B cell (primary cell): ENCODE measurements around the gene HCFC1. TPM values are rescaled to one million over a fixed set of nuclear protein-coding genes. Genes with fewer than 3 reads are reported as not detected.
A peak's percentile ranks its signal among the peaks of the same experiment; 100 is the strongest.

Experiments used
- ATAC-seq: fragments of 200-7000 bp; cut with Tn5 transposase; one replicate; pipeline ENCODE4 v1.10.0; 2021; ENCODE audit warnings: low read depth, mild to moderate bottlenecking, moderate number of reproducible peaks, moderate library complexity
- CTCF ChIA-PET: fragments of 350-600 bp; sonication (Branson Sonifier 250); formaldehyde crosslinking; loops from one replicate; lab custom pipeline; 2021; ENCODE audit warnings: antibody characterized with exemption, inconsistent platforms; lab: Charles Lee
- POLR2A ChIA-PET: fragments of 350-600 bp; sonication (Branson Sonifier 250); formaldehyde crosslinking; loops from one replicate; lab custom pipeline; 2021; ENCODE audit warnings: antibody characterized with exemption; lab: Charles Lee
- DNase-seq: peaks from one replicate; pipeline ENCODE4 v3.0.0; 2013
- H2AFZ ChIP-seq: 2 replicates; pipeline ENCODE4 v1.6.1; 2012; ENCODE audit warnings: mild to moderate bottlenecking, low read depth, low read length; ENCODE audit not compliant: insufficient read depth, poor library complexity, severe bottlenecking
- H3K27ac ChIP-seq, 2 donors: 1 replicate in 1 of 2; 2 replicates in 1 of 2; pipeline ENCODE4 v1.5.1; 2012 to 2013; ENCODE audit warnings: low read length in 2 of 2, mild to moderate bottlenecking in 2 of 2, moderate library complexity in 1 of 2
- H3K27me3 ChIP-seq, 4 experiments: fragments of 200-600 bp in 1 of 4; sonication (generic) in 1 of 4; replicated peaks in 1 of 4; 1 replicate in 2 of 4; 2 replicates in 2 of 4; pipeline versions ENCODE4 v1.6.1 to v1.7.0; 2013 to 2016; ENCODE audit warnings: low read length in 3 of 4, mild to moderate bottlenecking in 2 of 4, mixed read lengths in 1 of 4, moderate library complexity in 1 of 4; ENCODE audit not compliant: insufficient read depth in 4 of 4, control insufficient read depth in 3 of 4; ENCODE audit errors: control extremely low read depth in 1 of 4
- H3K36me3 ChIP-seq, 2 experiments: replicated peaks in 1 of 2; 1 replicate in 1 of 2; 2 replicates in 1 of 2; pipeline versions ENCODE4 v1.6.1 to v1.7.1; 2013; ENCODE audit warnings: low read length in 1 of 2; ENCODE audit not compliant: insufficient read depth in 2 of 2, control insufficient read depth in 1 of 2; ENCODE audit errors: control extremely low read depth in 1 of 2, extremely low read depth in 1 of 2
- H3K4me1 ChIP-seq, 2 donors: fragments of 200-600 bp in 1 of 2; sonication (generic) in 1 of 2; 1 replicate in 1 of 2; 2 replicates in 1 of 2; pipeline versions ENCODE4 v1.5.1 to v1.6.1; 2013 to 2017; ENCODE audit warnings: low read length in 2 of 2; ENCODE audit not compliant: control insufficient read depth in 2 of 2, insufficient read depth in 2 of 2
- H3K4me2 ChIP-seq: replicated peaks from 2 replicates; pipeline ENCODE3; 2012; ENCODE audit warnings: mild to moderate bottlenecking, low read depth, low read length; ENCODE audit not compliant: poor library complexity, severe bottlenecking
- H3K4me3 ChIP-seq, 5 experiments: fragments of 200-600 bp in 1 of 5; sonication (generic) in 1 of 5; 1 replicate in 3 of 5; 2 replicates in 2 of 5; pipeline versions ENCODE4 v1.5.1 to v1.7.0; 2011 to 2016; ENCODE audit warnings: low read length in 4 of 5, mild to moderate bottlenecking in 4 of 5, low read depth in 2 of 5, control low read depth in 1 of 5, moderate library complexity in 1 of 5; ENCODE audit not compliant: insufficient read depth in 1 of 5; ENCODE audit errors: control extremely low read depth in 1 of 5, extremely low read depth in 1 of 5
- H3K79me2 ChIP-seq: fragments of 200-600 bp; sonication (generic); one replicate; pipeline ENCODE4 v1.6.0; 2016; ENCODE audit warnings: low read length; ENCODE audit not compliant: control insufficient read depth, insufficient read depth
- H3K9ac ChIP-seq: fragments of 200-600 bp; sonication (generic); 2 replicates; pipeline ENCODE4 v1.6.1; 2017; ENCODE audit warnings: mild to moderate bottlenecking, low read length, moderate library complexity
- H3K9me3 ChIP-seq, 3 donors: one replicate each; pipeline versions ENCODE4 v1.6.1 to v1.7.1; 2013; ENCODE audit warnings: low read length in 2 of 3; ENCODE audit not compliant: control insufficient read depth in 2 of 3, insufficient read depth in 1 of 3; ENCODE audit errors: control extremely low read depth in 1 of 3
- H4K20me1 ChIP-seq: 2 replicates; pipeline ENCODE4 v1.6.0; 2012; ENCODE audit warnings: mild to moderate bottlenecking, low read length; ENCODE audit not compliant: insufficient read depth, control insufficient read depth, poor library complexity, severe bottlenecking
- H3K27ac Mint-ChIP-seq: one replicate; pipeline ENCODE4 v1.8.0; 2021; ENCODE audit warnings: mixed read lengths
- H3K27me3 Mint-ChIP-seq: one replicate; pipeline ENCODE4 v1.8.0; 2021; ENCODE audit warnings: mixed read lengths
- H3K4me1 Mint-ChIP-seq: one replicate; pipeline ENCODE4 v1.8.0; 2021; ENCODE audit warnings: mixed read lengths
- H3K4me3 Mint-ChIP-seq: one replicate; pipeline ENCODE4 v1.8.0; 2021; ENCODE audit warnings: mixed read lengths
- H3K9me3 Mint-ChIP-seq: one replicate; pipeline ENCODE4 v1.8.0; 2022; ENCODE audit warnings: mixed read lengths; ENCODE audit not compliant: insufficient read depth
- CTCF ChIP-seq: fragments of 200-600 bp; IDR thresholded peaks from one replicate; pipeline ENCODE4 v1.8.0; 2022; ENCODE audit warnings: antibody characterized with exemption, mild to moderate bottlenecking
- EZH2 ChIP-seq: IDR thresholded peaks from 2 replicates; pipeline ENCODE4 v1.6.1; 2012; ENCODE audit warnings: borderline replicate concordance, low read depth, mild to moderate bottlenecking, moderate library complexity, low read length; ENCODE audit not compliant: insufficient read depth, poor library complexity, severe bottlenecking
- WGBS: methylation state at CpG from one replicate; pipeline ENCODE4 v1.1.5; 2013; ENCODE audit warnings: missing lambda C conversion rate; ENCODE audit not compliant: insufficient coverage; 5-methylcytosine and 5-hydroxymethylcytosine counted together
- intact Hi-C: fragments of 100-400 bp; cut with micrococcal nuclease; formaldehyde crosslinking; loops from one replicate; pipeline ENCODE4 v1.10.0; 2022
- polyA plus RNA-seq: library from polyadenylated mRNA; depleted of rRNA; stranded (reverse); fragments of >200 nt; gene quantifications from 2 replicates; pipeline ENCODE4 v1.2.3, GENCODE V29; 2012
- total RNA-seq, 2 donors: library from RNA; stranded (reverse); fragments of 120-200 nt in 1 of 2; gene quantifications; 1 replicate in 1 of 2; 2 replicates in 1 of 2; pipeline versions ENCODE4 v1.2.3 to v1.2.4, GENCODE V29; 2013 to 2022

The HCFC1 gene
- total and polyA plus RNA-seq, 2 donors (not counting 1 experiment from before 2014, with no cell fraction given), result 32.1 to 57.7 TPM

DNA sequence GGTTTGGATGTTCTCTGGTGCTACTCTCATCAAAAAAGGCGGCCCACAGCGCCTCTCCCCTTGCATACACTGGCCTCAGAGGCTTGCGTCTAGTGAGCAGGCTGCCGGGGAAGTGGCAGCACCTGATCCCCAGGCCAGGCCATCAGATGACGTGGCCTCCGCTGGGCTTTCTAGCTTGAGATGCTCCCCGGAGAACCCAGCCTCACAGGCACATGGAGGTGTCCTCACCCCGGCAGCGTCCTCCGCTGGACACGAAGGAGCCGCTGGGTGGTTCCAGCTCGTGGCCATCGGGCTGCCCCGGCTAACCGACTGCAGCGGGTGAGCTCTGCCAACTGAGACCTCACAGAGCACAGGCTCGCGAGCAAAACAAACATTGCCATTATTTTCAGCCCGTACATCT lies 35.3 kb upstream of the HCFC1 start:
- H3K27ac ChIP-seq, result peak overlapping the region; percentile 73 to 82
- H3K36me3 ChIP-seq, result peaks cover 0 to 7% of the 10 kb centered on the region in 2 experiments
- ChIA-PET POLR2A (interaction anchor here (0.6 to 1.7 kb wide), 4 partner anchors 12 to 79 kb away, joined by 3 to 7 read pairs (median 6); partner anchors contain the start of gene HCFC1), CTCF (interaction anchor here (1.3 kb wide), 1 partner anchor 38 kb away, joined by 5 read pairs; no protein-coding TSS in a partner anchor)
- peak overlapping the region; percentile 98 for H3K27ac Mint-ChIP-seq
- no peaks in the 10 kb centered on the region for H4K20me1 ChIP-seq
- peaks cover 49% of the 10 kb centered on the region for H3K4me1 Mint-ChIP-seq
- H3K9me3 Mint-ChIP-seq, result no peaks in the 10 kb centered on the region
- no peak for ATAC-seq
- H3K9ac ChIP-seq, result no peak overlapping the region
- H3K4me2 ChIP-seq, result peak overlapping the region; percentile 42
- DNase-seq, result no peak
- TF ChIP-seq CTCF (no peak), EZH2 (no peak)
- no peaks in the 10 kb centered on the region for H3K79me2 ChIP-seq
- no peaks in the 10 kb centered on the region for H3K27me3 ChIP-seq
- H3K4me3 ChIP-seq, result no peak overlapping the region
- WGBS, result 81% methylated on average over 11 of the region's 20 CpGs
- intact Hi-C loops, result loop anchor here (2.0 to 5.0 kb wide), 2 partner anchors 22 to 35 kb away; partner anchors contain the start of genes HCFC1 and TMEM187
- no peak overlapping the region for H2AFZ ChIP-seq
- peaks cover 39 to 59% of the 10 kb centered on the region in 2 donors for H3K4me1 ChIP-seq
- peak overlapping the region; percentile 86 for H3K4me3 Mint-ChIP-seq
- H3K27me3 Mint-ChIP-seq, result no peaks in the 10 kb centered on the region
- H3K9me3 ChIP-seq, result no peaks in the 10 kb centered on the region

- DNase-seq, result no peak
- POLR2A ChIA-PET, result interaction anchor here (0.7 to 0.9 kb wide), 2 partner anchors 21 to 33 kb away, joined by 3 to 4 read pairs; partner anchors contain the start of gene HCFC1
- Histone ChIP-seq H3K27me3 (no peaks in the 10 kb centered on the region), H3K4me2 (peak overlapping the region; percentile 23), H3K27ac (peak overlapping the region in 1 of 2 donors; percentile 38), H3K36me3 (no peaks in the 10 kb centered on the region), H3K4me1 (peaks cover 43 to 64% of the 10 kb centered on the region in 2 donors), H3K9ac (no peak overlapping the region), H2AFZ (no peak overlapping the region), H3K4me3 (no peak overlapping the region), H4K20me1 (no peaks in the 10 kb centered on the region), H3K9me3 (no peaks in the 10 kb centered on the region), H3K79me2 (no peaks in the 10 kb centered on the region)
- H3K4me3 Mint-ChIP-seq, result peak overlapping the region; percentile 51
- peak overlapping the region; percentile 83 for H3K27ac Mint-ChIP-seq
- intact Hi-C loops, result no loop called here
- no peaks in the 10 kb centered on the region for H3K27me3 Mint-ChIP-seq
- CTCF ChIA-PET, result interaction anchor here (0.8 to 1.6 kb wide), 2 partner anchors 10 to 57 kb away, joined by 4 to 6 read pairs; no protein-coding TSS in a partner anchor
- ATAC-seq, result no peak
- no peak for TF ChIP-seq CTCF
- no peak for TF ChIP-seq EZH2
- H3K9me3 Mint-ChIP-seq, result no peaks in the 10 kb centered on the region
- 65% methylated on average over 8 of the region's 11 CpGs for WGBS
- peaks cover 52% of the 10 kb centered on the region for H3K4me1 Mint-ChIP-seq
Observed at GRCh38 chrX:154004315-154004714, 32.7 kb upstream of the HCFC1 start.
